Mesothelial cell of epicardium (in vitro differentiated cells): ENCODE measurements around the gene FOXR1. TPM values are rescaled to one million over a fixed set of nuclear protein-coding genes. Genes with fewer than 3 reads are reported as not detected.

Source experiments
- DNase-seq, 2 experiments: peaks; one replicate each; pipeline ENCODE4 v3.0.0; 2021; ENCODE audit warnings: low spot score in 2 of 2; ENCODE audit not compliant: unreplicated experiment in 2 of 2
- H3K27ac Mint-ChIP-seq: 2 replicates; pipeline ENCODE4 v1.8.0; 2021; ENCODE audit warnings: mixed read lengths
- H3K27me3 Mint-ChIP-seq: 2 replicates; pipeline ENCODE4 v1.8.0; 2021; ENCODE audit warnings: low read depth, mixed read lengths
- H3K36me3 Mint-ChIP-seq: 2 replicates; pipeline ENCODE4 v1.8.0; 2021; ENCODE audit warnings: mixed read lengths
- H3K4me1 Mint-ChIP-seq: 2 replicates; pipeline ENCODE4 v1.8.0; 2021; ENCODE audit warnings: mixed read lengths
- H3K4me3 Mint-ChIP-seq: 2 replicates; pipeline ENCODE4 v1.8.0; 2021; ENCODE audit warnings: mild to moderate bottlenecking, moderate library complexity, mixed read lengths
- H3K9me3 Mint-ChIP-seq: 2 replicates; pipeline ENCODE4 v1.8.0; 2021; ENCODE audit warnings: mixed read lengths
- total RNA-seq: library from RNA; stranded (reverse); gene quantifications from 3 replicates; pipeline ENCODE4 v1.2.1, GENCODE V29; 2021
- TF ChIP-seq, protein P1 (sequence below): fragments of 200-600 bp; sonication (generic); IDR thresholded peaks from one replicate; pipeline ENCODE4 v1.5.0; 2021; ENCODE audit warnings: antibody characterized with exemption; ENCODE audit not compliant: unreplicated experiment

Gene FOXR1
- total RNA-seq = not detected in 3 replicates

DNA sequence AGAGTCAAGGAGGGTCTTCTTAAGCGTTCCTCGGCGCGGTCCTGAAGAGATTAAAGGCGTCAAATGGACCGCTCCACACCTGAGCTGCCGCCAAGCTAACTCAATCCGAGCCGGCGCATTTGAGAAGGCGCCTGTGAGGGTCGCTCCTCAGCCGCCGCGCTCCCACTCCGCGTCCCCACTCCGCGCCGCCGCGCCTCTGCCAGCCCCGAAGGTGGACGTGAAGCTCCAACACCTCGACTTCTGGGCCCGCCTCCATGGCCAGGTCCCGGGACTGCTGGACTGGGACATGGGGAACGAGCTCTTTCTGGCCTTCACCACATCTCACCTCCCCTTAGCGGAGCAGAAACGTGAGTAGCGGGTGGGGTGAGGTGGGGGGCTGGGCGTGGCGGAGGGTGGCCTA lies at the start of gene FOXR1:
FOXR1 (plus strand) TSS at position 116 of the 400 bp plus-strand sequence; CDS start at position 287, 171 bp downstream.
- TF ChIP-seq, protein P1, sequence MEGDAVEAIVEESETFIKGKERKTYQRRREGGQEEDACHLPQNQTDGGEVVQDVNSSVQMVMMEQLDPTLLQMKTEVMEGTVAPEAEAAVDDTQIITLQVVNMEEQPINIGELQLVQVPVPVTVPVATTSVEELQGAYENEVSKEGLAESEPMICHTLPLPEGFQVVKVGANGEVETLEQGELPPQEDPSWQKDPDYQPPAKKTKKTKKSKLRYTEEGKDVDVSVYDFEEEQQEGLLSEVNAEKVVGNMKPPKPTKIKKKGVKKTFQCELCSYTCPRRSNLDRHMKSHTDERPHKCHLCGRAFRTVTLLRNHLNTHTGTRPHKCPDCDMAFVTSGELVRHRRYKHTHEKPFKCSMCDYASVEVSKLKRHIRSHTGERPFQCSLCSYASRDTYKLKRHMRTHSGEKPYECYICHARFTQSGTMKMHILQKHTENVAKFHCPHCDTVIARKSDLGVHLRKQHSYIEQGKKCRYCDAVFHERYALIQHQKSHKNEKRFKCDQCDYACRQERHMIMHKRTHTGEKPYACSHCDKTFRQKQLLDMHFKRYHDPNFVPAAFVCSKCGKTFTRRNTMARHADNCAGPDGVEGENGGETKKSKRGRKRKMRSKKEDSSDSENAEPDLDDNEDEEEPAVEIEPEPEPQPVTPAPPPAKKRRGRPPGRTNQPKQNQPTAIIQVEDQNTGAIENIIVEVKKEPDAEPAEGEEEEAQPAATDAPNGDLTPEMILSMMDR = no peak
- DNase-seq = no peak
- H3K4me1 Mint-ChIP-seq = no peaks in the 10 kb centered on the region
- H3K27me3 Mint-ChIP-seq = peaks cover 5% of the 10 kb centered on the region
- H3K9me3 Mint-ChIP-seq = peaks cover 4% of the 10 kb centered on the region
- no peaks in the 10 kb centered on the region for H3K36me3 Mint-ChIP-seq
- H3K4me3 Mint-ChIP-seq = no peak within 1 kb of the TSS
- H3K27ac Mint-ChIP-seq = no peak within 1 kb of the TSS

DNA sequence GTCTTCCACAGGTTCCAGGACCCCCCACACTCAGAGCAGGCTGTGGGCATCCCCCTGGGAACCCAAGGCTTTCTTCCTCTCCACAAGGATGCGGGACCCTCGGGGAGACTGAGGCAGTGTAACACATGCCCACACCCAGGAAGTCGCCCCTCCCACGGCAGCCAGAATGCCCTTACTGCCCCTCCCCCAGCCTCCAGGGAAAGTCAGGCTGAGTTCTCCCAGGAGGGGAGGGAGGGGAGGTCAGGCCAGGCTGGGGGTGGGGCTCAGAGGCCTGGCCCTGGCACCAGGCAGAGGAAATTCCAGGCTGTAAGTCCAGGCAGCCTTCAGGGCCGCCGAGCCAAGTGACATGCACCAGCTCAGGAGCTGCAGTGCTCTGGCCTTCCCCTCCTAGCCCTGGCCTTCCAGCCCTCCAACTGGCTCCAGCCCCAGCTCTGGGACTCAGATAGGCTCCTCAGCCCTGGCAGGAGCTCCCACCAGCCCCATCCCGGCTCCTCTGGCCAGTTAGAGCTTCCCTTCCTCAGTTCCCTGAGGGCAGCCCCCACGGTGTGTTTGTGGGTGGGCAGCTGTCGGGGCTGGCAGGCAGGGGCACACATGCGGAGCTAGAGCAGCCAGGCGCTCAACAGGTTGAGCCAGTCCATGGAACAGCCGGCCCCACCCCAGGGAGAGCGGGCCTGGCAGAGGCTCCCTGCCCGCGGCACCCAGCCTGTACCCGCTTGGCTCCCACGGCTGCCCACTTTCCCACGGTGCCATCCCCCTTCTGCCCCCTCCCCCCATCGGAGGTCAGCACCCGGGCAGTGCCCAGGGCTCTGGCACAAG lies 49.4 kb upstream of the FOXR1 start:
- DNase-seq = no peak
- peaks cover 69% of the 10 kb centered on the region for H3K4me1 Mint-ChIP-seq
- H3K4me3 Mint-ChIP-seq = peak overlapping the region; percentile 91
- H3K27me3 Mint-ChIP-seq = no peaks in the 10 kb centered on the region
- no peaks in the 10 kb centered on the region for H3K36me3 Mint-ChIP-seq
- H3K9me3 Mint-ChIP-seq = no peaks in the 10 kb centered on the region
- TF ChIP-seq, protein P1 = no peak
- H3K27ac Mint-ChIP-seq = peak overlapping the region; percentile 47

- no peak for DNase-seq
- Mint-ChIP-seq H3K9me3 (no peaks in the 10 kb centered on the region), H3K27ac (peak overlapping the region; percentile 79), H3K4me3 (peak overlapping the region; percentile 91), H3K36me3 (no peaks in the 10 kb centered on the region), H3K4me1 (peaks cover 67% of the 10 kb centered on the region), H3K27me3 (no peaks in the 10 kb centered on the region)
- TF ChIP-seq, protein P1 = no peak
These were observed 48.6 kb upstream of the FOXR1 start for GRCh38 chr11:118922745-118923627.

- H3K27ac Mint-ChIP-seq = peak overlapping the region; percentile 79
- TF ChIP-seq, protein P1 = no peak
- DNase-seq = no peak
- H3K9me3 Mint-ChIP-seq = no peaks in the 10 kb centered on the region
- H3K4me1 Mint-ChIP-seq = peaks cover 63% of the 10 kb centered on the region
- H3K27me3 Mint-ChIP-seq = no peaks in the 10 kb centered on the region
- H3K4me3 Mint-ChIP-seq = peak overlapping the region; percentile 91
- no peaks in the 10 kb centered on the region for H3K36me3 Mint-ChIP-seq
These were observed 47.6 kb upstream of the FOXR1 start for GRCh38 chr11:118923721-118924587.
